K562 (cell line): Measurements from ENCODE around the gene CLIC1. TPM values are rescaled to one million over a fixed set of nuclear protein-coding genes. Genes with fewer than 3 reads are reported as not detected.

Source experiments
- HMG20B ChIP-seq: fragments of 250-450 bp; sonication (Bioruptor Pico); IDR thresholded peaks from 2 replicates; pipeline ENCODE4 v1.5.0; 2021; ENCODE audit warnings: mild to moderate bottlenecking
- ID3 ChIP-seq, 2 experiments: fragments of 250-450 bp in 1 of 2; fragments of 450-650 bp in 1 of 2; sonication (Bioruptor Pico) in 1 of 2; IDR thresholded peaks; 2 replicates each; pipeline versions ENCODE4 v1.6.1 to v1.8.0; 2016 to 2021; ENCODE audit warnings: mild to moderate bottlenecking in 2 of 2, moderate library complexity in 2 of 2, missing compliant biosample characterization in 1 of 2, missing genetic modification characterization in 1 of 2
- MBD2 ChIP-seq: sonication (generic); IDR thresholded peaks from 2 replicates; pipeline ENCODE4 v1.6.1; 2016; ENCODE audit warnings: low read depth, borderline replicate concordance
- MEF2A ChIP-seq: IDR thresholded peaks from 2 replicates; pipeline ENCODE4 v1.6.1; 2011; ENCODE audit warnings: low read depth, mild to moderate bottlenecking, low read length, moderate library complexity; ENCODE audit not compliant: control insufficient read depth
- MEIS2 ChIP-seq: fragments of 450-650 bp; IDR thresholded peaks from 2 replicates; pipeline ENCODE4 v1.6.1; 2014; ENCODE audit warnings: mild to moderate bottlenecking; ENCODE audit not compliant: partially characterized antibody
- MTA1 ChIP-seq: fragments of 450-650 bp; IDR thresholded peaks from 2 replicates; pipeline ENCODE4 v1.6.1; 2017; ENCODE audit warnings: borderline replicate concordance
- ZBTB40 ChIP-seq, 2 experiments: fragments of 450-650 bp in 1 of 2; sonication (generic) in 1 of 2; formaldehyde crosslinking in 1 of 2; IDR thresholded peaks; 2 replicates each; pipeline versions ENCODE4 v1.7.1 to v1.9.0; 2016 to 2022; ENCODE audit warnings: inconsistent platforms in 1 of 2, mild to moderate bottlenecking in 1 of 2, missing genetic modification reagents in 1 of 2
- ZFP91 ChIP-seq: sonication (generic); formaldehyde crosslinking; IDR thresholded peaks from 2 replicates; pipeline ENCODE4 v1.8.0; 2022; ENCODE audit warnings: mild to moderate bottlenecking, missing genetic modification reagents
- ZHX1 ChIP-seq: fragments of 150-350 bp; conservative IDR thresholded peaks from 2 replicates; pipeline ENCODE4 v1.6.1; 2014; ENCODE audit warnings: low read length
- ZNF175 ChIP-seq: fragments of 200-800 bp; sonication (Bioruptor generic); IDR thresholded peaks from 2 replicates; pipeline ENCODE4 v1.6.1; 2016; ENCODE audit warnings: low read depth, mild to moderate bottlenecking, missing genetic modification characterization, missing compliant biosample characterization
- ZNF23 ChIP-seq: fragments of 250-450 bp; sonication (Bioruptor Pico); IDR thresholded peaks from 2 replicates; pipeline ENCODE4 v1.4.0; 2020; ENCODE audit warnings: mild to moderate bottlenecking
- ZNF644 ChIP-seq: fragments of 200-800 bp; sonication (Bioruptor generic); IDR thresholded peaks from 2 replicates; pipeline ENCODE4 v1.6.1; 2016; ENCODE audit warnings: low read depth, missing genetic modification characterization, missing compliant biosample characterization
- polyA plus RNA-seq, 8 experiments: library from polyadenylated mRNA; depleted of rRNA in 4 of 8; stranded (reverse) in 5 of 8; unstranded in 3 of 8; fragments of >200 nt; fragmentation: Nextera tagmentation in 2 of 8; fragmentation: Illumina TruSeq in 1 of 8; extraction: Ambion mirVana in 2 of 8; extraction: Trizol in 1 of 8; gene quantifications; 2 replicates each; pipeline versions ENCODE4 v1.2.1 to v1.2.3, GENCODE V29; 2011 to 2014; ENCODE audit warnings: inconsistent platforms in 1 of 8, missing spikeins in 1 of 8
- total RNA-seq, 7 experiments: library from RNA; depleted of rRNA in 6 of 7; stranded (reverse); fragments of >200 nt in 6 of 7; fragmentation: Illumina TruSeq in 2 of 7; extraction: Trizol in 2 of 7; gene quantifications; 2 replicates each; pipeline versions ENCODE4 v1.2.1 to v1.2.3, GENCODE V29; 2011 to 2021; ENCODE audit warnings: low replicate concordance in 1 of 7

CLIC1 gene
- total and polyA plus RNA-seq, 9 of the 15 experiments (the other 6 are each of a cell fraction or from before 2014, with no cell fraction given): 1,267 to 2,419 (median 1,808) TPM

GRCh38 chr6:31737315-31737990 is 1.1 kb upstream of the CLIC1 start (continued):
- TF ChIP-seq ZNF644 (tag) (no peak), ZNF23 (CRISPR knock-in tag) (no peak), MTA1 (no peak), MEF2A (no peak), ZHX1 (no peak), ZNF175 (CRISPR knock-in tag) (no peak), HMG20B (CRISPR knock-in tag) (no peak), ZFP91 (CRISPR knock-in tag) (no peak), ID3 (CRISPR knock-in tag; IDR thresholded peaks at IDR 0.05) (no peak), ID3 (tag; IDR thresholded peaks at IDR 0.05) (no peak), MEIS2 (no peak), ZBTB40 (IDR thresholded peaks at IDR 0.05) (no peak), ZBTB40 (CRISPR knock-in tag; IDR thresholded peaks at IDR 0.05) (no peak), MBD2 (no peak)
